SIG-M5 treated with dmso at 0.1 percent for 504 hours (cell line): ENCODE results near the gene PRC1.
"Not testable (repeated sequence)": the region's sequence is repeated elsewhere in the genome, so short reads cannot be mapped to it uniquely, and the experiment has no call there.

Source experiments
- DNase-seq: peaks from one replicate; lab custom pipeline; 2025; ENCODE audit not compliant: unreplicated experiment; lab: John Stamatoyannopoulos, UW

The PRC1 gene

GRCh38 chr15:90934949-90935751 lies 59.2 kb downstream of the PRC1 start, which contains the start of gene UNC45A:
UNC45A (plus strand) TSS chr15:90935285; CDS start chr15:90935325, 40 bp downstream.
- DNase-seq, result peak; percentile 84

DNA sequence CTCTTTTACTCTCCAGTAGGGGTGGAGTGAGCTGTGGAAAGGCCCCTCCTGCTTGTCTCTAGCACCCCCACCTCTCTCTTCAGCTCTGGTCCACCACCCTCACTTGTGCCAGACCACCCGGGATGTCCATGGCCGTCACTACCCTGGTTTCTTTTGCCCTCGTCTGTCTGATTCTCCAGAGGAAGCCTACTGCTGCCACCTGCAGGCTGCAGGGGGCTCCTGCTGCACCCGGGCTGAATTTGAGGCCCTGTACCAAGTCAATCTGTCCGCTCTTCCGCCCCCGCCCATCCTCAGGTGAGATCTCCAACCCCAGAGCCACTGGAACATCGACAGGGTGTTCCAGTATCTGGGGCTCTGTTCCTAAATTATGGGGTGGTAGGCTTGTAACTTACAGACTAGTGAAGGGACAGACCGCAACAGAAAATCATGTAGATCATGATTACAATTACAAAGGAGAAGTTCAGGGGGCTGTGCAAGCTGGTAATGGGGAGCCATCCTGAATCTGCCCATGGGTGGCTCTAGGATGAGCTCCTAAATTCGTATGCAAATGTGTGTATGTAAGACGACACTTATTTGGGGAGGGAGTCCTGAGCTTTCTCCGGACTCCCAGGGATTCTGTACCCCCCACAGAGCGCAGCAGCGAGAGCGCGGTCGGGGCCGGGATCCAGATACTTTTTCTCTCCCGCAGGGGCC lies 59.9 kb downstream of the PRC1 start:
- DNase-seq, result peak; percentile 85

GRCh38 chr15:90933301-90933700 lies 61.0 kb downstream of the PRC1 start:
- no peak for DNase-seq

- no peak for DNase-seq
These were observed 61.7 kb downstream of the PRC1 start for GRCh38 chr15:90932660-90932991.

DNA sequence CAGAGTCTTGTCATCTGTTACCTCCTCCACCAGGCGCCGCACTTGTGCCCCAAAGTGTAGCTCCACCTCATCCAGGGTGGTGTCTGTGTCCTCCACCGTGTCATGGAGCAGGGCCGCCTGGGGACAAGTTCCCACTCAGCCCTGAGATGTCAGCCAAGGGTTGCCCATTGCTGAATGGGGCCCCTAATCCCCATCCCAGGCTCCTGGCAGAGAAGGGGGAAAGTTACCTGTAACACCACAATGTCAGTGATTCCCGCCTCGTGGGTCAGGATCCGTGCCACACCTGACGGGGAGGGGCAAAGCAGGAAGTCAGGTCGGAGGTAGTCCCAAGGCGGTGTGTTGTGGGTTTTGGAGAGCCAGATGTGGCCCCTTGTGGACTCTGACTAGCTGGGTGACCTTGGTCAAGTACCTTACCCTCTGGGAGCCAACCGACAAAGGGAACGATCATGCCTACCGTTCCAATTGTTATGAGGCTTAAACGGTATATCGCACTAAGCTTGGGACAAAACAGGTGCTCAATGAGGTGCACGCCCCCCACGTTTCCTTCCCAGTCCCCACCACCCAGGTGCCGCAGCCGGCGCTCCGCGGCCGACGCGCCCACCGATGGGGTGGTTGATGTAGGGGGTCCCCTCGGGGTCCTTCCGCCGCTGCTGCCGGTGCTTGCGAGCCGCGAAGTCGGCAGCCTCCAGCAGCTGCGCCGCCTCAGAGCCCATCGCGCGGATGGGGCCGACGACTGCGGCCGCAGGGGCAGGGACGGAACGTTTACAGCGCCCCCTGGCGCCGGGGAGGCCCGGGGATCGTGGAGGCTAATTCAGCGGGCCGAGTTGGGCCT lies 62.3 kb downstream of the PRC1 start, which contains the start of gene HDDC3:
Gene HDDC3 (minus strand): TSS at position 722 of the 832 bp plus-strand sequence. CDS start 9 bp downstream, at position 713.
- DNase-seq, result peak; percentile 92

DNA sequence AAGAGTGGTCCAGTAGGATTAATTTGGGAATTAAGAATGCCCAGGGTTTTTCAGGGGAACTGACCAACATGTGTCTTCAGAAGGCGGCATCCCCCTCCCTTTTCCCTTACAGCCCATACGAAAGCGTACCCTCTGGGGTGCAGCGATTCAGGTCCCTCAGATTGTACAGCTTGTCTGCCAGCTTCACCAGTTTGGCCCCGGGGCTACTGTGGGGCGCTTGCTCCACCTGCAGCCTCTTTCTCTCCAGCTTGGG lies 62.8 kb downstream of the PRC1 start:
- DNase-seq, result no peak

DNA sequence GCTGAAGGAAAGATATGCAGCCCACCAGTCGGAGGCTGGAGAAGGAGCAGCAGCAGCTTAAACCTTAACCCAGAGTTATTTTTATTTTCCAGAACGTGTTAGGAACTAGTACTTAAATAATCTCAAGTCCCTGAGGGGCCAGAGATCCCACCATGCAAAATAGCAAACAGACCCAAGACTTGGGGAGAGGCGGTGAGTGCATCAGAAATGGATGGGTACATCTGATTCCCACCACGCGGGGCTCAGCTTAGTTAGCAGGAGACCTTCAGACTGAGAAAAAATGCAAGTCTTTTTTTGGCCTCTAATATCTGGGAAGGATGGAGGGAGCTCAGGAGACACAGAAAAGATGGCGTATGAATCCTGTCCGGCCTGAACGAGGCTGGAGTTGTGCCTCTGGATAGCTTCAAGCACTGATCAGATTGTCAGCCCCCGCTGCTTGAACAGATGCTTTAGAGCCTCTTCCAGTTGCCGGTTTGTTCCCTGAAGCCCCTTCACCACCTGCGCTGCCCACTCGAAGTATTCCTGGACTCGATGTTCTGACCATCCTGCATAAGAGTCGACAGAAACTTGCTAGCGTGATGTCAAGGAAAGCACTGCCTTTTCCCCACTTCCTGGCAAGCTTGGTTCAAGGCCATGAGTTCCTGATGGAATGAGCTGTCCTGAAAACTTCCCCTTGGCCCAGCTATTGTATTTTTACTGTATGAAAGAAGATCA lies 63.3 kb downstream of the PRC1 start:
- DNase-seq, result no peak

GRCh38 chr15:90929246-90930019 lies 64.9 kb downstream of the PRC1 start:
- DNase-seq, result no peak

DNA sequence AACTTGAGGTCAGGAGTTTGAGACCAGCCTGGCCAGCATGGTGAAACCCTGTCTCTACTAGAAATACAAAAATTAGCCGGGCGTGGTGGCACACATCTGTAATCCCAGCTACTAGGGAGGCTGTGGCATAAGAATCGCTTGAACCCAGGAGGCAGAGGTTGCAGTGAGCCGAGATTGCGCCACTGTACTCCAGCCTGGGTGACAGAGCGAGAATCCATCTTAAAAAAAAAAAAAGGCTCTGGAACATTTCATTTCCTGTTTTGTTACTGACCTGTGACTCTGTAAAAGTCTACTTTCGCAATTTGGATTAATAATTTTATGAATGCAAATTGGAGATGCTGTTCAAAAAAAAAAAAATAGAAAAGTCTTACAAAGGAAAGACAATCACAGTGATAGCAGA lies 66.2 kb downstream of the PRC1 start:
- peak; percentile 22 for DNase-seq

GRCh38 chr15:90926766-90927165 lies 67.6 kb downstream of the PRC1 start:
- DNase-seq, result not testable (repeated sequence)

GRCh38 chr15:90924375-90924774 lies 70.0 kb downstream of the PRC1 start:
- no peak for DNase-seq

DNA sequence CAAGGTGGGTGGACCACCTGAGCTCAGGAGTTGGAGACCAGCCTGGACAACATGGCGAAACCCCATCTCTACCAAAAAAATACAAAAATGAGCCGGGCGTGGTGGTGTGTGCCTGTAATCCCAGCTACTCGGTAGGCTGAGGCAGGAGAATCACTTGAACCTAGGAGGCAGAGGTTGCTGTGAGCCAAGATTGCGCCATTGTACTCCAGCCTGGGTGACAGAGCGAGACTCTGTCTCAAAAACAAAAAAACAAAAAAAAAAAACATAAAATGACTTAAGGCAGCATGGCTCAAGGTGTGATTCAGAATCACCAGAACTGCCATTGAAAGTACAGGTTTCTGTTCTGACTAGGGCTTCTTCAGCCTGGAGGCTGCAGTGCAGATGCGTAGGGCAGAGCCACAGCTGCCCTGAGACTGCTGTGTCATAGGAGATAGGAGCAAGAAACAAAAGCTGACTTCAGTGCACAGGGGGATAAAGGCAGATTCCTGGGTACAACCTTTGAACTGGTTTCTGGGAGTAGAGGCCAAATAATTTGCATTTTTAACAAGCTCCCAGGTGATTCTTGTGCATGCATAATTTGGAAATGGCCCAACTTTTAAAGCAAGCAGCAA lies 71.5 kb downstream of the PRC1 start:
- DNase-seq, result not testable (repeated sequence)

DNA sequence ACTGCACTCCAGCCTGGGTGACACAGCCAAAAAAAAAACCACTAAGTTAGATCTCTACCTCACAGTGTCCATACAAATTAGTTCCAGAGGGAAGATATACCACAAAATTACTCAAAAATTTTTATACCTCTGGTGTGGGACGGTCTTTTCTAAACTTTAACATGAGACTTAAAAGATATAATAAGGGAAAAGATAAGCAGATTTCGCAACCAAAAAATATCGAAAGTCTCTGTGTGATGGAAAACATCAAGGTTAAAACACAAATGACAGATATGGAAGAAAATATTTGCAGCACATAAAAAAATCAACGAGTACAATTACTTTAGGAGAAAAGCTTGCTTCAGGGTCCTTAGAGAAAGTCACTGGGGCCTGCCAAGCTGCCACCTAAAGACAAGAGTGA lies 72.4 kb downstream of the PRC1 start:
- DNase-seq, result no peak

DNA sequence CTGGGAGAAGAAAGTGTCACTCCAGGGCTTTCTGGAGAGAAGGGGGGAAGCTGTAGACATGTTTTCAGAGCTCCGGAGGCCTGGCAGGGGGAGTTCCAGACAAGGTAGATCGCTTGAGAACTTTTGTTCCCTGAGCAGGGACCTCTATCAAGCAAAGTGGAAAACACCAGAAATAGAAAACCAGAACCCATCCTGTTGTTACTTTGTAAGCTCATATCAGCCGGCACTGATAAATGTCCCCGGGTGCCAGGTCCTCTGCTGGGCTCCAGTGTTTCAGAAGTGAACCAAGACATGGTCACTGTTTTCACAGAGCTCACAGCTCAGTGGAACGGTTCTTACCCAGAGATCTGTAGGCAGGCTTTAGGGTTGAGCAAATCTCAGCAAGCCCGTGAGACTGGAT lies 75.5 kb downstream of the PRC1 start:
- DNase-seq, result no peak

DNA sequence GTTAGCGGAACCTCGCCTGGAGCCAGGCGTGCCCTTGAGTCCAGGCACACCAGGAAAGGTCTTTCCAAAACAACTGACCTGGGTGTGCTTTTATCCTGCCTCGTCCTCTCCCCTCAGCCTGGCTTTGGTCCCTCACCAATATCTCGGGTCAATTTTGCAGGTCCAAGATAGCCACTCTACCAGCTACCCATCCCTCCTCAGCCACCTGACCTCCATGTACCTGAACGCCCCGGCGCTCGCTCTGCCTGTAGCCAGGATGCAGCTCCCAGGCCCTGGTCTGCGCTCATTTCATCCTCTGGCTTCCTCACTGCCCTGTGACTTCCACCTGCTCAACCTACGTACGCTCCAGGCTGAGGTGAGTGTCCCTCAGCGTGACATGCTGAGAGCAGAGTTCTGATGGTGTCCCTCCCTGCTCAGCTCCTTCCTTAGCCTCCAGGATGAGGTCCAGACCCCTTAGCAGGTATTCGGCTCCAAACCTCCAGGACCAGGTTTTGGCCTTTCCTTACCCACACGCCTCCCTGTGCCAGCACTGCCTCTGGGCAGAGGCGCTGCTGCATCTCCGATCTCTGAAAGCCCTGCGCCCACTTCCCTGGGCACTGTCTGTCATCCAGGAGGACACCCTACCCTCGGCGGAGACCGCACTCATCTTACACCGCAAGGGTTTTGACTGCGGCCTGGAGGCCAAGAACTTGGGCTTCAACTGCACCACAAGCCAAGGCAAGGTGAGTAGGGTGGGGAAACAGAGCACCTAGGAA lies 76.1 kb downstream of the PRC1 start:
- DNase-seq, result no peak

DNA sequence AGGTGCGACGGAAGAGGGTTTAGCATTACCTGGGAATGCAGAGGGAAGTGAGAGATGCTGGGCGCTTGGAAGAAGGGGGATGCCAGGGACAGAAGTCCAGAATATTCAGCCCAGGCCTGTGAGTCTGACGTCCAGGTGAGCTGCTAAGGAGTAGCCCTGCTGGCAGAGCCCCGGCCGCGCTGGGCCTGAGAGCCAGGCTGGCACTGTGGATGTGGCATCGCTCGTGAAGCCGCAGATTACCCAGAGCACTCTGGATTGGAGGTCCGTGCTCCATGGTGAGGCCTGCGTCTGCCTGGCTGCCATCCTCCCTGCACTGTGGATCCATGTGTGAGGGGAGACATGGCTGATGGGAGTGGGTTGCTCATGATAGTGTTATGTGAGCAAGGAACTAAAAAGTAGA lies 76.8 kb downstream of the PRC1 start:
- no peak for DNase-seq

DNA sequence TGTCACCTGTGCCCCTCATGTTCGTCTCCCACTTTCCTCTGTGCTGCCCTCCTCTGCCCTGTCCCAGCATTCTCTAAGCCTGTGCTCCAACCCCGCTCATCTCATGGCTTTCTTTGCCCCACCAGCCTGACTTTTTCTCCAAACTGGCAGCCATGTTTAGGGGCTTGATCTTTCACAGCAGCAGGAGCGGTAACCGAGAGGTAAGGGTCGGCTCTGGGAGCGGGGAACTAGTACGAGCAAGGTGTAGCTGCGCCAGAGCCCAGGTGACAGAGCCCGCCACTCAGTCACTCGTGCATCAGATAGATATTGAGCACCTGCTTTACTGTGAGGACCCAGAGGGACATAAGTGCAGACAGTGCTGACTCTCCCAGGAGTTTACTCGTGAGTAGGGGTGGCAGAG lies 77.9 kb downstream of the PRC1 start:
- DNase-seq, result no peak
